D721Med (cell line): ENCODE results near the gene PARVA.

Experiments
- DNase-seq: peaks from one replicate; pipeline ENCODE4 v3.0.0; 2011; ENCODE audit warnings: low spot score; ENCODE audit not compliant: insufficient read length
- FAIRE-seq: peaks from 2 replicates; lab custom pipeline; 2011; peaks lifted over from hg19 to GRCh38; lab: Jason Lieb, UNC
- CTCF ChIP-seq: IDR thresholded peaks from 2 replicates; pipeline ENCODE4 v1.5.1; 2012; ENCODE audit warnings: mild to moderate bottlenecking, control low read depth; ENCODE audit not compliant: insufficient read depth; ENCODE audit errors: missing control alignments

Gene PARVA

GRCh38 chr11:12388939-12389670 is 11.7 kb downstream of the PARVA start:
- TF ChIP-seq CTCF = no peak
- DNase-seq (no peak), FAIRE-seq (no peak)

DNA sequence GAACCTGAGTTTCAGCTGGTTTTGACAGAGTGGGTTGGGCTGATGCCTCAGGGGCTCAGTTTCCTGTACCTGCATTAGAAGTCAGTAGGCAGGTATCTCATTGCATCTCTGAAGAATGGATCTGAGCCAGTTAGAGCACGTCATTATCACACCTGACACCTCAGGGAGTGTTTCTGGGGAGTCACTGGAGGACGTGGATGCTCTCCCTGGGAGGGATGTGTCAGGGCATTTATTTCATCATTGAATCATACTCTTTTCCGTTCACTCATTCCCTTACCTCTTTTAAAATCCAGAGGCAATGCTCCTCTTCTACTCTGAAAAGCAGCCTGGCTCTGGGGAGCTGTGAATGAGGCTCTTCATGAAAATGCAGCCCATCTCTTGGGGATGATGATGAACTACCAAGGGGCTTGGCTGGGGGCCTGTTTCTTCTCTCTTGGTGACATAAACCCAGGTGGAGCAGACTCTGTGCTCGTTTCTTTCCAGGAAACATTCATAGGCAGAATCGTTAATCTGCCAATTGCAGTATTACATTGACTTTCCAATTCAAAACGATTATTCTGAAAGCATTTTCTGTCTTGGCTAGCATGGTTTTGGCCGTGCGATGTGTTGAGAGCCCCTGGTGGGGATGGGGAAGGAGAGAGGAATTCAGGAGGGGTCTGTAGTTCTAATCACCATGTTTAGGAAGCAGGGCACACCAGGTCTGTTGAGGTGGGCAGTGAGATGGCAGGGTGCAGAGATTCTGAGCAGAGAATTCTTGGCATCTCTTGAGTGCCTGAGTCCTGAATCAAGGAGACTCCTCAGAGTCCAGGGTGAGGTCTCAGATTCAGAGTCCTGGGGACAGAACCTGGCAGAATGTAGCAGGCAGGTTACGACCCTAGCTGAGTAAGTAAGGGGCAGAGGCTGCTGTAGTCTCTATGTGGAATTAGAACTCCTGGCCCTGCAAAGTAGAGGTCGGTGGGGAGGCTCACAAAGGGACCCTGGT is 12.6 kb downstream of the PARVA start:
- DNase-seq = no peak
- no peak for TF ChIP-seq CTCF
- no peak for FAIRE-seq

DNA sequence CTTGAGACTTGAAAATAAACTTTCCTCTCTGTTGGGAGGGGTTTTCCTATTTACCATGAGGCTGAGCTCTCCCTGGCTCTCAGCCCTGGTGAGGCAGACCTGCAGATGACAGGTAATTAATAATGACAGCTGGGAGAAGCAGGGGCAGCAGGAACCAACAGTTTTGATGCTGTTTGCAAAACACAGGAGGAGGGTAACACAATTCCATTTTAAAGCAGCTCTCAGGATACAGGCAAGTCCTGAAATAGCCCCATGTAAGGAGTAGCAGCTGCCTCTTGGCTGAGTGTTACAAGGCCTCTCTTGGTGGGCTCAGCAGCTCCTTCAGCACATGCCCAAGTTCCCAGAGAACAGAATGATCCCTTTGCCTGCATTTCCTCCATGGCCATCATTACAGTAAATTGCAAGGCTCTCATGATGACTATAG is 13.3 kb downstream of the PARVA start:
- DNase-seq (no peak), FAIRE-seq (no peak)

DNA sequence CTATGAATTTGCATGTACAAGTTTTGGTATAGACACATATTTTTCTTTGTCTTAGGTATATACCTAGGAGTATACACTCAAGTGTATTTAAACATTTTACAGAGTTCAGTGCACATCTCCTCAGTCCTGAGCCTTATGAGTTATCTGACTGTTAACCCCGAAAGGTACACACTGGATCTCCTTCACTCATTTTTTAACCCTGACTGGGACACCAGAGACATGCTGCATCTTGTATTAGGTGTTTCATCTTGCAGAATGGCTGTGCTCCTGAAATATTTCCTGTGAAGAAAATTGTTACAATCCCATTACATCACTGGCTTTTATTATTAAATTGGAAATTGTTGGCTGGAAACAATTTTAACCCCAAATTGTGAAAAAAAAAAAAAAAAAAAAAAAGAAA is 15.3 kb downstream of the PARVA start:
- no peak for FAIRE-seq
- TF ChIP-seq CTCF = no peak
- no peak for DNase-seq

More for the DNA sequence above, 13.3 kb downstream of the PARVA start:
- no peak for TF ChIP-seq CTCF

DNA sequence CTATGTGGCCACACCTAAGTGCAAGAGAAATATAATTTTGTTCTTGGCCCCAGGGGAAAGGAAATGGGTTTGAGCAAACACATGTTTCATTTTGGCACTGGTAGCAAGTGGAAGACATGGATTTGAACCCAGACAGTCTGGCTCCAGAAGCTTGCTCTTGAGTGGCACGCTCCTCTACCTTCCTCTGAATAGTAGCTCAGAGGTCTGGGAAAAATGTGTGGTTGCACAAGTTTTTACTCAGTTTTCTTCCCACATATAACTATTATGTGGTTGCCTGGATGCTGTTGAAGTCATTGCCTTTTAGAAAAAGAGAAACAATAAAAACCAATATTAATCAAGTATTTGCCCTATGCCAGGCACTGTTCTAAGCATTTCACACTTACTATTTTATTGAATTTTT is 16.3 kb downstream of the PARVA start:
- FAIRE-seq (no peak), DNase-seq (no peak)
- TF ChIP-seq CTCF = no peak

DNA sequence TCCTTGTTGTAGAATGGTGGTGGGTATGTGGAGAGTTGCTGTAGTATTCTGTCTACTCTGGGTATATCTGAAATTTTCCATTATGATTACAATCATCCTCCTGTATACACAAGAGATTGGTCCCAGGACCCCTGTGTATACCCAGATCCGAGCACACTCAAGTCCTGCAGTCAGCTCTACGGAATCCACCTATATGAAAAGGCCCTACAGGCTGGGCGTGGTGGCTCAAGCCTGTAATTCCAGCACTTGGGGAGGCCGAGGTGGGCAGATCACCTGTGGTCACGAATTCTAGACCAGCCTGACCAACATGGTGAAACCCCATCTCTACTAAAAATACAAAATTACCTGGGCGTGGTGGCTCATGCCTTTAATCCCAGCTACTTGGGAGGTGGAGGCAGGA is 17.2 kb downstream of the PARVA start:
- FAIRE-seq (no peak), DNase-seq (no peak)
- TF ChIP-seq CTCF = no peak
